SHP77 treated with DMSO at 0.1 percent for 48 hours (cell line): ENCODE measurements around the gene SLC34A1.
"Not testable (repeated sequence)": the region's sequence is repeated elsewhere in the genome, so short reads cannot be mapped to it uniquely, and the experiment has no call there.

ENCODE experiments used
- DNase-seq: peaks from one replicate; lab custom pipeline; 2025; lab: John Stamatoyannopoulos, UW

The SLC34A1 gene

DNA sequence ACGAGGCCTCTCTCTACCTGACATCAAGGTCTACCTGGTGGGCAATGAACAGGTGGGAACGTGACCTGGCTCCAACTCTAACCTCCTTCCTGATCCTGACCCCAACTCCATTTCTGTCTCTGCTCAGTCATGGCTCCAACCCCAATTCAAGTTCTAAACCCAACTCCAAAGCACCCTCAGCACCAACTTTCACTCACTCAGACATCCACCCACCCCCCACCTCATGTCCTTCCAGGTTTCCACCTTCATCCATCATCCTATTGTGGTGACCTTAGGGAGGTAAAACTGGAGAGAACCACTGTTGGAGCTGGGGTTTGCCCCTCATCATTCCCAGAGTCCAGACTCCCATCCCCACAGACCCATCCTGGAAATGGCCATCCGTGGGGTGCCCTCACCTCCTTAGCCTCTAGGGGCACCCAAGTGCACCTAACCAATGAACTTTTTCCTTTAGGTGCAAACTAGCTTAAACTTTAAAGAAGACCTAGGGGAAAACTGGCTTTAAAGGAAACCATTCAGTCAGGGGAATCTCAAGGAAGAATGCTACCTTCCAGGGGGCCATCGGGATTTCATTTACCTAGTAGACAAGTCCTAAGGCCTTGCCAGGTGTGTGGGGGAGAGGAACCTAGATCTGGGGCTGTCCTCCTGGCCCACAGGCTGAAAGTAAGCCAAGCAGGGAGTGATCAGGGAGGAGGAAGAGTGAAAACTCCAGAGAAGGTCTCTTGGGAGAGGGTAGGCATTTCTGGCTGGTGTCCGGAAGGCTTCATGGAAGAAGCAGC is 15.2 kb upstream of the SLC34A1 start:
- no peak for DNase-seq

- no peak for DNase-seq
These were observed 14.4 kb upstream of the SLC34A1 start for GRCh38 chr5:177369645-177370440.

DNA sequence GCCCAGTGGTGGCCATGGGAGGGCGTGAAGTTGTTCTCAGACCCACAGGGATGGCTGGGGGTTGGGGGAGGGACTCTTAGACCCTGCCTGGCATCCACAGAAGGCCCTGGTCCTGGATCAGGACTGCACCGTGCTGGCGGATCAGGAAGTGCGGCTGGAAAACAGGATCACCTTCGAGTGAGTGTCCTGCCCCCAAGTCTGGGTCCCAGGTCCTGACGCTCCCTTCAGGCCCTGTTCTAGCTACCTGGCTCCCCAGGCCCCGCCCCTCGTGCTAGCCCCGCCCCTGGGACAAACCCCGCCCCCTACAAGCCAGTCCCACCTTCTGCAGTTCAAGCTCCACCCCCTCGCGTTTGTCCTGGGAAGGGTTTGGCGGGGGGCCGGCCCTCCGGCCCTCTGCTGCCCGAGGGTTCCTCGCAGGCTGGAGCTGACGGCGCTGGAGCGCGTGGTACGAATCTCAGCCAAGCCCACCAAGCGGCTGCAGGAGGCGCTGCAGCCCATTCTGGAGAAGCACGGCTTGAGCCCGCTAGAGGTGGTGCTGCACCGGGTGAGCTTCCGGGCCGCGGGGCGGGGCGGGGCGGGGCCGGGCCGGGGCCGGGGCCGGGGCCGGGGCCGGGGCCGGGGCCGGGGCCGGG is 13.6 kb upstream of the SLC34A1 start:
- DNase-seq, result no peak

- no peak for DNase-seq
These were observed 12.9 kb upstream of the SLC34A1 start for GRCh38 chr5:177371120-177372033.

- DNase-seq, result no peak
These were observed 12.0 kb upstream of the SLC34A1 start for GRCh38 chr5:177372034-177372896.

DNA sequence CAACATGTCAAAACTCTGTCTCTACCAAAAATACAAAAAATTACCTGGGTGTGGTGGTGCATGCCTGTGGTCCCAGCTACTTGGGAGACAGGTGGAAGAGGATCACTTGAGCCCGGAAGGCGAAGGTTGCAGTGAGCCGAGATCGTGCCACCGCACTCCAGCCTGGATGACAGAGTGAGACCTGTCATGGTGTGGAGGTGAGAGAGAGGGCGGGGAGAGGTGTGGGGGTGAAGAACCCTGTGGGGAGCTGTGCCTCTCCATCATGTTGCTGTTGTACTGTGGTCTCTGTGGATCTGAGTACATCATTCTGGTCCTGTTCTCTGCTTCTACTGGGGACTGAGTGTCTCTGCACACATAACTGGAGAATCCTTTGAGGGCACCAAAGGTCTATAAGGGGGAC is 11.3 kb upstream of the SLC34A1 start:
- DNase-seq, result no peak

- no peak for DNase-seq
These were observed 10.4 kb upstream of the SLC34A1 start for GRCh38 chr5:177373806-177374205.

DNA sequence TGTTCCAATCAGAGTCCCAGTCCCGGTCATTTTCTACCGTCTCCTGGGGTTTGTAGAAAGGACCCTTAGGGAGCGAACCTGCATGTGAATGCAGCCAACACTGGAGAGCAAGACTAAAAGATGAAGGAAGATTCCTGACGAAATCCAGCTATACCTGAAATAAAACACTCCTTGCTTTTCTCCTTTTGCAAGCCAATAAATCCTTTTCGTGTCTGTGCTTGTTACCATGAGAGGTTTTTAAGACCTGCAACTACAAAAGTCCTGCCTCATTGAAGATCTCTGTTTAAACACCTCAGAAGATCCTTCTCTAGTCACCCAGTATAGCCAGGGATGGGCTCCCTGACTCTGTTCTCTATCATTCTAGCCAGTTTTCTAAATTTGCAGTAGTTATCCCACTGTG is 10.0 kb upstream of the SLC34A1 start:
- no peak for DNase-seq

DNA sequence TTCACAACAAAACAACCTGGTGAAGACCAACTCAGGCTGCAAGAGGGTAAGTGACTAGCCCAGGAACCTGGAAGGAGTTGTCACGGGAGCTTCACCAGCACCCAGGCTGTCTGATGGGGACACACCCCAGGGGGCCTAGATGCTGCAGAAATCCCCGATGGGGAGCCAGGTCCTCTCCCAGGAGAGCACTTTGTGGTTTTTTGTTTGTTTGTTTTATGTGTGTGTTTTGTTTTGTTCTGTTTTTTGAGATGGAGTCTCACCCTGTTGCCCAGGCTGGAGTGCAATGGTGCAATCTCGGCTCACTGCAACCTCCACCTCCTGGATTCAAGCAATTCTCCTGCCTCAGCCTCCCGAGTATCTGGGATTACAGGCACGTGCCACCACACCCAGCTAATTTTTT is 8.7 kb upstream of the SLC34A1 start:
- not testable (repeated sequence) for DNase-seq

DNA sequence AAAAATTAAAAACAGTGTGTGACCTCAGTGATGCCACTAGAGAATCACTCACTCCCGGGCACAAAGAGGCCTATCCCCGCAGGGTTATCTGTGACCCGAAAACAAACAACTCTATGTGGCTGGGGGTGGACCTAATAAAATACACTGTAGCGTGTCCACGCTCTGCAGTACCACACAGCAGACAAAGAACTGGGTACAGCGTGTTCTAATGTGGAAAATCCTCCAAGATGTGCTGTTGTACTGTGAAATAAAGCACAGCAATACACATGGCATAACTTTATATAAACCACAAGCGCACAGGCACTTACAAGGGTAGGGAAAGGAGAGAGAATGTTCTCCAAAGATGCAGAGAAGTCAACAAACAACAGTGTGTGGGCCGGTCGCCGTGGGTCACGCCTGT is 8.1 kb upstream of the SLC34A1 start:
- DNase-seq, result no peak

DNA sequence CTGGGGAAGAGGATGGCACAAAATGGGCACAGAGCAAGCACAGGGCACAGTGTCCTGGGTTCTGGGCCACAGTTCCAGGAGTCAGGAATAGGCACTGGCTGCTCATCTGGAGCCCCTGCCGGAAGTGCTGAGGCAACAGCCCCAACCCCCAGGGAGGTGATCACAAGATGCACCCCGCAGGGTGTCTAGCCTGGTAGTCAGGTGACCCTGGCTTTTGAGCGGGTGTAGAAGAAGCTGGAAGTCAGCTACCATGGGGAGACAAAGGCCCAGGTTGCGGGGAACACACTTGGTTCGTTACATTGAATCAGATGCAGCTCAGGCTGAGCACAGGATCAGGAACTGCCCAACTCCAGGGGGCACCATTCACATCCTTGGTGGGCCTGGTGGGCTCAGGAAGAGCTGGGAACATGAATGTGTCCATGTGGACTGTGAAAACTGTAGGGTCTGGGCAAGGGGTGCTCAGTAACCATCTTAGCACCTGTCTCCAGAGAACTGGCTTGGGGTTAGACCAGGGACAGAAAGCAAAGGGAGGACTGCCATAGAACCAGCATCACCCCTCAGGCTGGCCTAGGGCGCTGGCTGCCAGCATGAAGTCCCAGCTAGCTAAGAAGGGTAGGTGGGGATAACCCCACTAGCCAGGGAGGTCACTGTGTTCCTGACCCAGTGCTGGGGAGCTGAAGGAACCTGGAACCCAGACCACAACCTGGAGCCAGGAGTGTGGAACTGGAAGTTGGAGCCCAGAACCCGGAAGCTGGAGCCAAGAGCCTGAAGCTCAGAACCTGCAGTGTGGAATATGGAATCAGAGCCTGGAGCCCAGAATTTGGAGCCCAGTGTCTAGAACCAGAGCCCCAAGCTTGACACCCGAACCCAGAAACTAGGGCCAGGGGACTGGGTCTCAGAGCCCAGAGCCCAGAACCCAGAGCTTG is 6.1 kb upstream of the SLC34A1 start:
- no peak for DNase-seq

- DNase-seq, result no peak
These were observed 5.0 kb upstream of the SLC34A1 start for GRCh38 chr5:177378884-177379883.

DNA sequence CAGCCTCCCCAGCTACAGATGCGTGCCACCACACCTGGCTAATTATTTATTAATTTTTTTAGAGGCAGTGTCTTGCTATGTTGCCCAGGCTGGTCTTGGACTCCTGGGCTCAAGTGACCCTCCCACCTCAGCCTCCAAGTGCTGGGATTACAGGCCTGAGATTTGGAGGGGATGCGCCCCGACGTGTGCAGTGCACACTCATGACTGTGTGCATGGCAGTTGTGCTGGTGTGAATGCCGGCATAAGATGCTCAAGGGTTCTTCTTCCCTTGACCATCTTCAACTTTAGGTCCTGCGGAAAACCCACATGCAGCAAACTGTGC is 3.5 kb upstream of the SLC34A1 start:
- DNase-seq, result no peak

- no peak for DNase-seq
These were observed 1.7 kb upstream of the SLC34A1 start for GRCh38 chr5:177382423-177383029.

- DNase-seq, result no peak
These were observed 1.1 kb upstream of the SLC34A1 start for GRCh38 chr5:177383181-177383580.

- DNase-seq, result no peak
These were observed 1.5 kb downstream of the SLC34A1 start for GRCh38 chr5:177385720-177386119.

- DNase-seq, result no peak
These were observed 2.3 kb downstream of the SLC34A1 start for GRCh38 chr5:177386542-177386941.

DNA sequence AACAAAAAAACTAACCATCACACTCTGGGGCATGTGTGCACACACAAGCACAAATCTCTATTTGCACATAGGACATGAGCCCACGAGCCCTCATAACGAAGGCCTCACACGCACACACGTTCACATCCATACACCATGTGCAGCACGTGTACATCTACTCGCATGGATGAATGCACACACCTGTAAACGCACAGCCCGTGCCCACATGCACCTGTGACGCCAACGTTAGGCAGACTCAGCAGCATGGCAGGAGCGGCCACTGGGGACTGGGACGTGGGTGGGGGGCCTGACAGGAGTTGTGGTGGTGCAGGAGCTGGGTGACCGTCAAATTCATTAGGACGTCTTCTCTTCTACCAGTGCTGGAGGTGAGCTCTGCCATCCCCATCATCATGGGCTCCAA is 3.2 kb downstream of the SLC34A1 start:
- DNase-seq, result no peak
